Dermis microvascular lymphatic vessel endothelial cell (primary cell): ENCODE measurements around the gene SNX33. TPM values are rescaled to one million over a fixed set of nuclear protein-coding genes. Genes with fewer than 3 reads are reported as not detected.
"Not testable (repeated sequence)": the region's sequence is repeated elsewhere in the genome, so short reads cannot be mapped to it uniquely, and the experiment has no call there.

Experiments
- DNase-seq, 2 donors: peaks; one replicate each; pipeline versions ENCODE4 v3.0.0 to v3.0.0-alpha.2; 2010; ENCODE audit warnings: low read depth in 2 of 2
- total RNA-seq: library from RNA; depleted of rRNA; stranded (reverse); fragments of >200 nt; gene quantifications from 2 replicates; pipeline ENCODE4 v1.2.1, GENCODE V29; 2014

SNX33 gene
- total RNA-seq, 1 donor from 2014 or later, result 8.6 TPM

DNA sequence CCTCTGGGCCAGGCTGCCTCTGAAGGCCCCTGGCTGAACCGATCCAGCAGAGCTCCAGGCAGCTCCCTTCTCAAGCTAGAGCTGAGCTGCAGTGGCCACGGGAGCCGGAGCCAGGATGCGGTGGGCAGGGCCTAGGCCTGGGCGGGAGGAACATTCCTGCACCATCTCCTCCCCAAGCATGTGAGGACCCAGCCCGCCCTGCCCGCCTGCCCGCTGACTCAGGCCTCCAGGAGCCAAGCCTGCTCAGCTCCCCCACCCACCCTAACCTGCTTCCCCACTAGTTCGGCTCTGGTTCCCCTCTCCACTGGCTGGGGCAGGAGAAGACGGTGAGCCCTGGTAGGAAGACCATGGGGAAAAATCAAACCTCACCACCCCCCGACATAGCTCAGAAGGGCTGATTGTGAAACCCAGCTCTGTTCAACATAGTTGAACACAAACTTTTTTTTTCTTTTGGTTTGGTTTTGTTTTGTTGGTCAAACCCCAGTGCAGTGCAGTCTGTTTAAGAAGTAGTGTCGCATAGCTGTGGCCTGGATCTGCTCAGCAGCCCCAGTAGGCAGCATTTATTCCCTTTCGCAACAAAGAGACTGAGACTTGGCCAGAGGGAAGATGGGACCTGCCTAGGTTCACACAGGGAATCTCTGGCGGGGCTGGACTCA lies 13.5 kb downstream of the SNX33 start:
- peak; percentile 40 to 78 for DNase-seq

DNA sequence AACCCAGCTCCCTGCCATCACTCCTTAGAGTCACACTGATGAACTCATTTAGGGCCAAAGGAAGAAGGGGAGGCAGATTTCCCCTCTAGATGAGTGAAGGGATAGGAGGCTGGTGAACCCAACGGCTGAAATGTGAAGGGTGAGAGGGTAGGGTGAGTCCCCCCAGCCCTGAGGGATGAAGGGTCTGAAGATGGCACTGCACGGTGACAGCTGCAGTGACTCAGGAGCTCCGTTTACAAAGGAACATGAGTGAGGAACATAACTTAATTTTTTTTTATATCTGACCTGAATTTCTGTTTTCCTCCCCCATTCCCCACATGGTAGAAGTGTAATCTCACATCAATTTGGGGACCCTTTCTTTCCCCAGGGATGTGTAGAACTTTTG lies 14.0 kb downstream of the SNX33 start:
- no peak for DNase-seq

DNA sequence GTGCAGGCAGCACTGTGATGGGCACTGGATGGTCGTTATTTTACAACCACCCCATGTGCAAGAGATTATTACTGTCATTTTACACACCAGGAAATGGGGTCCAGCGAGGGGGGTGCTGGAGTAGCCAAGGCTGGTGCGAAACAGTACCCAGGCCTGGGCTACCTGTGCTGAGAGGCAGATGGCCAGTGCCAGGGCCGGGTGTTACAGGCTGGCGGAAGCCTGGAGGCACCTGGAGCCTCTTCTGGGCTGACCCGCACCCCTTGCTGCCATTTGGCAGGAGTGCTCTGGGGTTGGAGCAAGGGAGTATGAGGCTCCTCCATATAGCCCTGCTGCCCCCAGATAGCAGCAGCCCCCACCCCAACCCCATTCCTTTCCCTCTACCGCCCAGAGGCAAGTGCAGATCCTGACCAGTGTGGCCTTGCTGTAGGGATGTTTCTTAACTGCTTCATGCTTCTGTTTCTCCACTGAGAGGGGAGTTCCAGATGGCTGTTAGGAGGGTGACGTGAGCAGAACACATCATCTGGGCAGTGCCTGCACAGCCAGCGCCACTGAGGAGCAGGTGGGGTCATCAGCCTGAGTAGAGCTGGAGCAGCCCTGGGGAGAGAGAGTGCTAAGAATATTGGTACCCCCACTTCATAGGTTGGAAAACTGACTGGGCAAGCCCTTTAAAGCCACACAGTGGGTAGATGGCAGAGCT lies 15.3 kb downstream of the SNX33 start:
- DNase-seq, result no peak

DNA sequence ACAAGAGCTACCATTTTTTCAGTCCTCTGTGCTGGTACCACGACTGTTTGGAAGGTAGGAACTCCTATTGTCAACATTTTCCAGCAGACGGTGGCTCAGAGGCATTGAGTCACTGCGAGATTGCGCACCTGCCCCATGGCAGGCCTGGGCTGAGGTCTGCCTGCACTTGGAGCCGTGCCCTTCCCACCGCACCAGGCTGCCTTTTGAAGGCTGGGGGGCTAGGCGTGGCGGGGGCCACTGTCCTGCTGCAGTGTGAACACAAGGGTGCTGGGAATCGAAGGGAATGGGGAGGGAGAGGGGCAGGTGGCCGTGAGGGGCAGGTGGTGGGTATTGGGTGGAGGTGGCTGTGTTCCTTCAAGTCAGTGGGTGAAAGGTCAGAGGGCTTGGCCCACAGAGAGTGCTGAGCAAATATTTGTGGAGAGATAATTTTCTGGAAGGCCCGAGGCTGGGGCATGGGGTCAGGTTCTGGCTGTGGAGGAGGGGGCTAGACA lies 16.3 kb downstream of the SNX33 start:
- no peak for DNase-seq

DNA sequence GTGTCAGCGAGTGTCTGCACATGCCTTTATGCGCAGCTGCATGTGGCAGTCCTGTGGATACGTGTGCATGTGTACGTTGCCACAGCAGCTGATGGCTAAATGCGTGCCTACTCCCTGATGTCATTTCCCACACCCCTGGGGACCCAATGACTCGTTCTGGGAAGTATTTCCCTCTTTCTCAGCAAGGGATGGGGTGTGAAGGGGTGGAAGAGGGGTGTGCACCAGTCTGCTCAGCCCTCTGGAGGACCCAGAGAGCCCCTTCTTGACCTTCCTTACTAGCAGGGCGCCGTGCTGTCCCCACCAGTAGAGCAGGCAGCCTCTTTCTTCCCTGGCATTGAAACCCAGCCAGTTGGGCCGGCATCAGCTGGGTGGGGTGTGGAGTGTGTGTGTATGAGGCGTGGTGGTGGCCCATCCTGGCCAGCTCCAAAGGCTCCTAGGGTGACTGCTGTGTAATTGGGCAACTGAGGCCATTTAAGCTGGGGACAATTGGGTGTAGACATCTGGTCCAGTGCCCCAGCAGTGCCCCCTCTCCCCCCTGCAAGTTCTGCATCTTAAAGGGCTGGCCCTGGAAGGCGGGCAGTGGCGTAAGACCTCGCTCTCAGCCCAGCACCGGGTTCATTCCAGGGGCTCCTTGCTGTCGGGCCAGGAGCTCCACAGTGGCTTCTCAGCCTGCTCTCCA lies 19.2 kb downstream of the SNX33 start:
- DNase-seq, result peak; percentile 91 to 95

DNA sequence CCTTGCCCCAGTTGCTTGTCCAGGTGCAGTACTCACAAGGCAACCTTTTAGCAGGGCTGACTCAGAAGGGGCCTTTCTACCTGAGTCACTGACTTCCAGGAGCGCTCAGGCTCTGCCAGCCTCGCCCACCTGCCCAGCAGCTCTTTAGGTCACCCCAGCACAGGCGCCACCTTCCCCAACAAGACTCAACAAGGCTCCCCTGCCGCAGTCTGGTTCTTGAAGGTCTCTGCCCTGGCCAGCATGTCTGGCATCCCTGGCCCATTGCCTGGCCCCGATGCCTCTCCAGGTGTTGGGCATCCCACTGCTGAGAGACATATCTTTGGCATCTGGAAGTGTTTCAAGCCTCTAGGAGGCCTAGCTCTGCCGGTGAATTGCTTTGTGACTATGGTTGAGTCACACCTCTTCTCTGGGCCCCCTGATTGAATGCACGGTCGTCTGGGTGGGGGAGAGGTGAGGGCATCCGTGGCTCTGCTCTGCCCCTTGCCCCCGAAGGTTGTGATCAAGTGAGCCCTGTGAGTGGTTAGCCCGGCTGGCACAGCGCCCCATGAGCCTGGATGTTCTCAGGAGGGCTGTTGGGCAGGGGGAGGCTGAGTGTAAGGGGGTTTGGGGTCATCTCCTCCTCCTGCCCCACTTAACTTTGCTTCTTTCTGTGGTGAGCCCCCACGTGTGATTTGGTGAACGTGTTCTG lies 21.6 kb downstream of the SNX33 start:
- DNase-seq, result no peak

DNA sequence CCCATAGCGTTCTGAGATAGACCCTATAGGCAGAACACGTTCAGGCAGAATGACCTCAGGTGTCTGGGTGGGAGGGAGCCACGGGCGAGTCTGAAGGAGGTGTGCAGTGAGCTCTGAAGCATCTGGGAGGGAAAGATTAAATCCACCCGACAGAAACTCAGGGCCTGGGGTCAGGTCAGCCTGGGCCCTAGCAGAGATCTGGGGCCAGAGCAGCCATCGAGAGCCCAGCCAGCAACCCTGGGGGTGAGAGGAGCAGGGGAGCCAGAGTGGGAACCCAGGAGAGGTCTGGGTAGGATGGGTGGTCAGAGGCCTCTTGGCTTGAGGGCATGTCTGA lies 22.1 kb downstream of the SNX33 start:
- no peak for DNase-seq

DNA sequence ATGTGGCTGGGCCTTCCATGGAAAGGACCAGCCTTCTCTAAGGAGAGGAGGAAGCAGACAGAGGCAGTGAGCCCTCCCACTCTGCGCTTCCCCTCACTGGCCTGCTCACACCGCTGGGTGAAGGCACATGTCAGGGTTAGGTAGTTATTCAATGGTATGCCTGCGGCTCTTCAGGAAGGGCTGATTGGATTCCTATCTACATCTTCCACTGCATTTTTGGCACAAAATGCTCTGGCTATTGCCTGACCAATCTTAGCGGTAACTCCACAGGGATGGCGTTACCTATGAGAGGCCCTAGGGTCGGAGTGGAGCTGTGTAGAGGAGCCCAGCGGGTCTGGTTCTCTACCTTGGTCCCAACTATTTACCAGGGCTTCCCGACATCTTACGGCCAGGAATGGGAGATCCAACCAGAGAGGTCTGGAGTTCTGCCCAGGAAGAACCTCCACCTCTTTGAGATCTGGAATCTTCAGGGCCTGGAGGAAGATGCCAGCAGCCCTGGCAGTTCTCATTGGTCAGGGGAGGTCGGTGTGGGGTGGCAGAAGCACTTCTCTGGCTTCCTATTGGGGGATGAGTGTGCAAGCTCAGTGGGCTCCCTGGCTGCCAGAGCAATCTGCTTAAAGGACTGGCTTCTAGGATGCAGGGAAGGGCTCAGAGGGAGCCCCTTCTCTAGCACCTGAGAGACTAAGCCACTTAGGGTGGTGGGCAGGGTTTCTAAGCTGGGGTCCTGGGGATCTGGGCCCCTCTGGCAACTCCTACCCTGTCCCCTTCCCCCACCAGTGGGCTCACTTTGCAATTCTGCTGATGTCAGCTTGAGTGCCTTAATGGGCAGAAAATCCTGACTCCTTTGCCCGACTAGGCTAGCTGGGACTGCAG lies 24.3 kb downstream of the SNX33 start:
- no peak for DNase-seq

DNA sequence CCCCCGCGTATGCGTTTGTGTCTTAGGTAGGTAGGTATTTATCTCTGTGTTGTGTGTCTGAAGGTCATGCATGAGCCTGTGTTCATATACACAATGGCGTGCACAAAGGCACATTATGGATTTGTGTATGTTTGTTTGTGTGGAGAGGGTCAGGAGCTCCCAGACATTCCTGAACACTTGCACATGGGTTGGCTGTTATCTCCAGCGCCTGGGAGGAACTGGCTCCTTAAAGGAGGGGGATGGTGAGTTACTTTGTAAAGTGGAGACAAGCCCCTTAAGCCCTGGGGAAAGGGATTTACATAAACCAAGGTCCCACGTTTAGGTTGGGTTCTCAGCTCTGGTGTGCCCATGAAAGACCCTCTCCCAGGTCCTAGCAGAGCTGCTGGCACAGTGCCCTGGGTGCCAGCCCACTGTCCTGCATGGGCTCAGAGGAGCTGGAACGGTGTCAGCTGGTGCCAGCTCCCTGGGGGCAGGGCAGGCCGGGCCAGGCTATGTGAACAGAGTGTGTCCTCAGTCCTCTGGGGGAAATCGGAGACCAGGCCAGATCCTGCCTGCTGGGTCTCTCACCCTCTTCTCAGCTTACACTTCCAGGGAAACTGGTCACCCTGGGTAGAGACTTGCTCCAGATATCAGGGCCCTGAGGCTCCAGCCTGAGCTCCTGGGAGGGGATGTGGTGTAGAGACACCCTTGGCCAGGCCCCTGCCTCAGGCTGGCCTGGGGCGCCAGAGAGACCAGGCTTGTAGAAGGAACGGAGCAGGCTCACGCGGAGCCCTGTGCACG lies 25.1 kb downstream of the SNX33 start:
- no peak for DNase-seq

DNA sequence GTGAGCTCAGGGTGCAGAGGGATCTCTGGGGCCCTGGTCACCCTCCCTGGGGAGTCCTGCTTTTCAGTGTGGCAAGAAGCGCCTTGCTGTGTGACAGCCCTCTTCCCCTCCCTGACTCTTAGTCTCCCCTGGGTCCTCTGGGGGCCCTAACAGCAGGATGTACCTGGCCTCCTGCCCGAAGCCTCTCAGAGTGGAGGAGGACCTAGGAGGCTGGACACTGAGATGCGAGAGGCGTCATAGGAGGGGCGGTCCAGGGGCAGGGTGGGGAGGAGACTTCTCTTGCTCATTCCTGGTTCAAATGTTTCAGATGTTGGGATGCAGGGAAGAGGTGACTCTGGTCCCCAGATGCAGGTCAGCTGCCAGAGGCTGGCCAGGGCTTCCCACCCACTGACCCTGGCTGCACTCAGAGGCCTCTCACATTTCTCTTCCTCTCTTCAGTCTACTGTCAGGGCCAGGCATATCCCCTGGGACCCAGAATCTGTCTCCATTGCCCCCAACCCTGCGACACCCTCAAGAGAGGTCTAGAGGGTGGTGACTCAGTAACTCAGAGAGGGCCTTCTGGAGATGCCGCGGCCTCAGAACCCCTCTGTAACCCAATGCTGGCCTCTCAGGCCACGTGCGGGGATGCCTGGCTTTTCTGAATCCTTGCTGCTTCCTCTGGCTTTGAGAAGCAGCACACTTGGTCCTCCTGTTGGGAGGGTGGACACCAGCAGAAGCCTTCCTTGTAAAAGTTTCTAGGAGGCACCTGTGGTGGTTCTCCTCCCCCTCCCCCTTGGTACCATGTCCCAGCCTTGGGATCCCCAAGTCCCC lies 25.9 kb downstream of the SNX33 start:
- no peak for DNase-seq

DNA sequence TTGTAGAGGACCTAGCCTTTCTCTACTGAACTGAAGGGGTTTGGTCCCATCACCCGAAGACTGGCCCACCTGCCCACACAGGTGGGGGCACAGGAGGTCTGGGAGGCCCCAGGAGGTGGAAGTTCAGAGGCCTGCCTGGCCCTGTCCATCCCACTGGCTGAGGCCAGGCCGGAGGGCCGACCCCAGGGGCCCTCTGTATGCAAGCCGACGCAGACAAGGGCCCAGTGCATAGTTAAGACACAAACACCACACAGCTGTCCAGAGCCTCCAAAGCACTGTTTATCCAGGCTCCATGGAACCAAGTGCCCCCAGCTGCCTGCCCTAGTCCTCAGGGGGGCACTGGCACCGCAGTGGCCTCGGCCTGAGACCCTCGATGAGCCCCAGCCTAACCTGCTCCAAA lies 26.7 kb downstream of the SNX33 start:
- no peak for DNase-seq

DNA sequence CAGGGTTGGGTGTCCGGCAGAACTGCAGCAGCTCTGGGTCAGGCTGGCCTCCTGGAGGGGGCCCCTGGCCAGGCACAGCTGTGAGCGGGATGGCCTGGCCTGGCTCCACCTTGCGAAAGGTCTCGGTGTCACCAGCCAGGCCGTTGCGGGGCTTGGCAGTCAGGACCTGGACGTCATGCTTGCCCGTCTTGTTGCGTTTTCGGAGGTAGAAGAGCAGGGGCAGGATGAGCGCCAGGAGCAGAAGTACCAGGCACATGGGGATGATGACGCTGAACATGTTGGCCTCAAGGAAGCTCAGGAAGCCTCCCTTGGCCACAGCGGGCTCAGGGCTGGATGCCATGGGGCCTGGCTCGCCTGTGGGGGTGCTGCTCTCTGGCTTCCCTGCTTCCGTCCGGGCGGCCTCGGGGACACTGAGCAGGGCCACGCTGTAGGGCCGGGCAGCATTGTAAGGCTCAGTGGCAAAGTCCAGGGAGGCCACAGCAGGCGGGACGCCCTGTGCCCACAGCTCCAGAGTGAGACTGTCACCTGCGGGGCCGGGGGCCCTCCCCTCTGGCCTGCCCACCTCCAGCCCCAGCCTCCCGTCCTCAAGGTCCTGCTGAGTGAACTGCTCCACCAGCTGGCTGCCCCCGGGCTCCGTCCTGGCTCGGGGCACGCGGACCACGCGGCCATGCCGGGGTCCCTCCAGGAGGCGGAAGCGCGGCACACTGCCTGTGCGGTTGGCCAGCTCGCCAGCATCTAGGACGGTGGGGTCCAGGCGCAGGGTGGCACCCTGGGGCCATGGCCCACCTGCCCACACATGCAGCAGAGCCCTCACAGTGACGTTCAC lies 28.1 kb downstream of the SNX33 start:
- no peak for DNase-seq

DNA sequence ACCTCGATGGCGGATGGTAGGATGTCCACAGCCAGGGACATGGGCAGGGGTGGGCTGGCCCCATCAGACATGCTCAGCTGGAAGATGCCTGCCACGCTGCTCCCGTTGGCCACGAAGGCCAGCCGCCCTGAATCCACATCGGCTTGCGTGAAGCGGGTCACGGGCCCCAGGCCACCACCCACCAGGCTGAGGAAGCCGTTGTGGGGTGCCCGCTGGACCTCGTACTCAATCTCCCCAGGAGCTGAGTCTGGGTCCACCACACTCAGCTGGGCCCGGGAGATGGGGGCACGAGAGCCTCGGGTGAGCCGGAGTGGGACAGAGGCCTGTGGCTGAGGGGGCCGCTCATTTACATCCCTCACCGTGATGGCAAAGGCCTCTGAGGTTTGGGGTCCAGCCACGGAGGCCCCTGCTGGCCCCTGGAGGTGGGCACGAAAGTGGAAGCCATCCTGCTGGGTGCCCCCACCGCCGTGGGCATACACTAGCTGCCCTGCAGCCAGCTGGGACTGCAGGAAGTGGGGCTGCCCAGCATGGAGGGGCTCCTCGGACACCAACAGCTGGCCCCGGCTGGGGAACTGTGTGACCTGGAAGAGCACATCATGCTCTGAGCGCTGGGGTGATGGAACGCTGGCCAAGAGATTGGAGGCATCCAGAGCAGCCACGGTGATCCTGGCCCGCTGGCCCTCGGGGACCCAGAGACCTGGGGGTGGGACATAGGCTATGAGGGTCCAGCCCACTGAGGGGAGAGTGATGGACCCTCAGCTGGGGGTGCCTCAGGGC lies 29.2 kb downstream of the SNX33 start:
- no peak for DNase-seq

DNA sequence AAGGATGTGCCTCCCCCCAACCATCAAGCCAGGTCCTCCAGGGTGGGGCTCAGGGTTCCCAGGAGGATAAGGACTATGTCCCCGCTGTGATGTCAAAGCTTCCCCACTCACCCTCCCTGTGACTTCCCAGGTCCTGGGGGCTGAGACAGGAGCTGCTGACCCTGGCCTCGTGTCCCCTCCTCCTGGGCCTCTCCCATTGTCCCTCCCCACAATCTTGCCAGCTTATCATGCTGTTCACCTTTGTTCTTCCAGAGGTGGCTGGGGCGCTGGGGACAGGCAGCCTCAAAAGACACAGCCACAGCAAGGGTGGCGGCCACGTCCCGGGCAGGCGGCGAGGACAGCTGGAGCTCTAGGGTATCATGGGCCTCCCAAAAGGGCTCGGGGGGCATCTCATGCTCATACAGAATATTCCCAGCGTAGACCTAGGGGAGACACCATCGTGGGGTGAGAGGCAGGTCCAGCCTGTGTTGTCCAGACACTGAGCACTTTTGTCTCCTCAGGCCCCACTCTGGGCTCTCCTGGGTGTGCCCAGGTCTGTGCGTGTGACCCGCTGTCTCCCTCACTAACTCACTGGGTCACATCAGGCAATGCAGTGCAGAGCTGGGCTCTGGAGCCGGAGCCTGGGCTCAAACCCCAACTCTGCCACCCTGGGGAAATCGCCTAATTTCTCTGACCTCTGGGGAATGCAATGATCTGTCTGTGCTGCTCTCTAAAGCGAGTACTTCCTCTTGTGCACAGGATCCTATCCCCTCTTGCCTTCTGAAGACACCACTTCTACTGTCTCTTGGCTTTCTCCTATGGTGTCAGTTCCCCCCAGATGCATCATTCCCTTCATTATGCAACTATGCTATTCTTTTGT lies 30.0 kb downstream of the SNX33 start:
- DNase-seq, result no peak

DNA sequence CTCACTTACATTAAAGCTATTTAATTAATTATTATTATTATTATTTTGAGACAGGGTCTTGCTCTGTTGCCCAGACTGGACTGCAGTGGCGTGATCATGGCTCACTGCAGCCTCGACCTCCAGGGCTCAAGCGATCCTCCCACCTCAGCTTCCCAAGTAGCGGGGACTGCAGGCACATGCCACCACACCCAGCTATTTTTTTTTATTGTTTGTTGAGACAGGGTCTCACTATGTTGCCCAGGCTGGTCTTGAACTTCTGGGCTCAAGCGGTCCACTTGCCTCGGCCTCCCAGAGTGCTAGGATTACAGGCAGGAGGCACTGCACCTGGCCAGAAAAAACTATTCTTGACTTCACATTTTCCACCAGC lies 30.6 kb downstream of the SNX33 start:
- DNase-seq, result not testable (repeated sequence)

DNA sequence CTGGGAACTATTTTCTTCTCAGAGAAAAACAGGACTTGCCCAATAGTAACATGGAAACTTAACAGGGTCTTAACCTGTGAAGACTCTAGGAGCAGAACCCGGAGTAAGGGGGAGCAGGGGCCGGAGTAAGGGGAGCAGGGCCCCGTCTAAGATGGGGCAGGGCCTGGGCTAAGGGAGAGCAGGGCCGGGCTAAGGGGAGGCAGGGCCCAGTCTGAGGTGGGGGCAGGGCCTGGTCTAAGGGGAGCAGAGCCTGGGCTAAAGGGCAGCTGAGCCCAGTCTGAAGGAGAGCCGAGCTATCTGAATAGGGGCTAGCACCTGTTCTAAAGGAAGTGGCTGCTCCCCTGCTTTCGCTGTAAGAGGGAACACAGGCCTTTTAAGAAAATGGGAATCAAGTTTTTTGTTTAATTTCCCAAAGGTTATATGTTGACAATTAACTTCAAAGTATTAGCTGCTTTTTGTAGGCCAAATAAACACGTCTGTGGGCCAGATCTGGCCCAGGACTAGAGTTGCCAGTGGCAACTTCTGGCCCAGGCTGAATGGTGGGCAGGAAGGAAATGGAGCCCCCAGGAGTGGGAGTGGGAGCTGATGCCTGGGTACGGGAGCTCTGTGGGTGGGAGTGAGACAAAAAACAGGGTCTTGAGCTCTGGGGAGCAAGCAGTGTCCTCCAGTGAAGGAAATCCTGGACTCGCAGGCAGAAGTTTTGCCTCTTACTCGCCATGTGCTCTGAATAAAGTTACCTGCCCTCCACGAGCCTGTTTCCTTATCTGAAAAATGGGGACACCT lies 32.5 kb downstream of the SNX33 start:
- DNase-seq, result no peak
